Epithelial cell of esophagus (primary cell): ENCODE measurements around the gene MALRD1.
"Not testable (repeated sequence)": the region's sequence is repeated elsewhere in the genome, so short reads cannot be mapped to it uniquely, and the experiment has no call there.

ENCODE experiments used
- DNase-seq: peaks from one replicate; pipeline ENCODE4 v3.0.0; 2010; ENCODE audit warnings: low read depth
- H3K4me3 ChIP-seq: 2 replicates; pipeline ENCODE4 v1.5.1; 2011; ENCODE audit warnings: mild to moderate bottlenecking, low read length, control low read depth
- TF ChIP-seq, protein P1 (sequence below): IDR thresholded peaks from 2 replicates; pipeline ENCODE4 v1.5.1; 2011; ENCODE audit warnings: low read depth, mild to moderate bottlenecking, low read length, control low read depth, inconsistent platforms; ENCODE audit not compliant: insufficient read depth; ENCODE audit errors: missing control alignments

MALRD1 gene

GRCh38 chr10:19749185-19749729, 700.7 kb downstream of the MALRD1 start:
- no peak overlapping the region for H3K4me3 ChIP-seq
- no peak for DNase-seq
- TF ChIP-seq, protein P1, sequence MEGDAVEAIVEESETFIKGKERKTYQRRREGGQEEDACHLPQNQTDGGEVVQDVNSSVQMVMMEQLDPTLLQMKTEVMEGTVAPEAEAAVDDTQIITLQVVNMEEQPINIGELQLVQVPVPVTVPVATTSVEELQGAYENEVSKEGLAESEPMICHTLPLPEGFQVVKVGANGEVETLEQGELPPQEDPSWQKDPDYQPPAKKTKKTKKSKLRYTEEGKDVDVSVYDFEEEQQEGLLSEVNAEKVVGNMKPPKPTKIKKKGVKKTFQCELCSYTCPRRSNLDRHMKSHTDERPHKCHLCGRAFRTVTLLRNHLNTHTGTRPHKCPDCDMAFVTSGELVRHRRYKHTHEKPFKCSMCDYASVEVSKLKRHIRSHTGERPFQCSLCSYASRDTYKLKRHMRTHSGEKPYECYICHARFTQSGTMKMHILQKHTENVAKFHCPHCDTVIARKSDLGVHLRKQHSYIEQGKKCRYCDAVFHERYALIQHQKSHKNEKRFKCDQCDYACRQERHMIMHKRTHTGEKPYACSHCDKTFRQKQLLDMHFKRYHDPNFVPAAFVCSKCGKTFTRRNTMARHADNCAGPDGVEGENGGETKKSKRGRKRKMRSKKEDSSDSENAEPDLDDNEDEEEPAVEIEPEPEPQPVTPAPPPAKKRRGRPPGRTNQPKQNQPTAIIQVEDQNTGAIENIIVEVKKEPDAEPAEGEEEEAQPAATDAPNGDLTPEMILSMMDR: no peak

- H3K4me3 ChIP-seq: no peak overlapping the region
- TF ChIP-seq, protein P1: no peak
- no peak for DNase-seq
Measured at GRCh38 chr10:19750972-19751371, 702.4 kb downstream of the MALRD1 start.

DNA sequence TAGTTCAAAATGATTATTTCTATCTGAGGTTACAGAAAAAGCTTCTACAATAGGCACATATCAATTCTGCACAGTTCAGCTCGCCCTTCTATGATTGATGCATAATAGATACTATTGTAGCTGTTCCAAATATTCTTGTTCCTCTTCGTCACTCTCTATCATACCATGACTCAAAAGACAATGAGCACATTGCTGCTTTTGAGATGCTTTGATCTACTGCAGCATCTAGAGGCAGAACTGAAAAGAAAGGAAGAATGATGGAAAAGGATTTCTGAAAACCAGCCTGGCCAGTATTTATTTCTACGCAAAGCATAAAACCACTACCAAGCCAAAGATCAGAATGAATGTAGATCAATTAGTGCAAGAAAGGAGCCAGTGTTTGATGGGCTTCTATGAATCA, 708.3 kb downstream of the MALRD1 start:
- TF ChIP-seq, protein P1: no peak
- H3K4me3 ChIP-seq: no peak overlapping the region
- DNase-seq: no peak

GRCh38 chr10:19762026-19762425, 713.4 kb downstream of the MALRD1 start:
- TF ChIP-seq, protein P1: no peak
- peak; percentile 11 for DNase-seq
- H3K4me3 ChIP-seq: no peak overlapping the region

GRCh38 chr10:19764111-19764510, 715.5 kb downstream of the MALRD1 start:
- H3K4me3 ChIP-seq: no peak overlapping the region
- DNase-seq: no peak
- TF ChIP-seq, protein P1: no peak

GRCh38 chr10:19767876-19768275, 719.3 kb downstream of the MALRD1 start:
- TF ChIP-seq, protein P1: no peak
- peak; percentile 14 for DNase-seq
- no peak overlapping the region for H3K4me3 ChIP-seq

DNA sequence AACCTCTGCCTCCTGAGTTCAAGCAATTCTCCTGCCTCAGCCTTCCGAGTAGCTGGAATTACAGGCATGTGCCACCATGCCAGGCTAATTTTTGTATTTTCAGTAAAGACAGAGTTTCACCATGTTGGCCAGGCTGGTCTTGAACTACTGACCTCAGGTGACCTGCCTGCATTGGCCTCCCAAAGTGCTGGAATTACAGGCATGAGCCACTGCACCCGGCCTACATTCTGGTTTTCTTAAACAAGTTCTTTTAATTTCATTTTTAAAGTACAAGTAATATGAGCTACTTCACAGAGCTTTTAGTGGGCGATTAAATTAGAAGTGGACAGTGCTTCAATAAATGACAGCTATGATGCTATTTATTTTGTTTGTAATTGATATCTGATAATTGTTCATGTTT, 721.2 kb downstream of the MALRD1 start:
- not testable (repeated sequence) for DNase-seq, H3K4me3 ChIP-seq

DNA sequence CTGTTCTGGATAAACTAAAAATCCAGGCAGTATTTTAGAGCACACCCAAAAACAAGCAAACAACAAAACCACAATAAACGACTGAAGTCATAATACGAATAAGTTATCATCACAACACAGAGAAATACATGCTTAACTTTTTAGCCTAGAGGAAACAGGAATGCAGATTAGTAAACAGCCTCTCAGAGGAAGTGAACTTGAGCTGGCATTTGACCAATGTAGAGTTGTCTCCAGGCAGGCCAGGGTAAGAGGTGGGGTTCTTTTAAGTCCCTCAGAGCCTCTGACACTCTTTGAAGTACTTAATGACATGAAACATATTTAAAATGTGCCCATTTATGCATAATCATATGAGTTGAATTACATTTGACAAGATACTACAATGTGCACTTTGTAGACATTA, 724.4 kb downstream of the MALRD1 start:
- TF ChIP-seq, protein P1: no peak
- H3K4me3 ChIP-seq: no peak overlapping the region
- no peak for DNase-seq
